Activated T-cell treated with anti-CD3 and anti-CD28 coated beads, Interleukin-2, amount 50 U/mL, for 1 hour (primary cell): Measurements from ENCODE around the gene ZNF839.

Source experiments
- DNase-seq: peaks from one replicate; pipeline ENCODE4 v3.0.0-alpha.2; 2020

ZNF839 gene

GRCh38 chr14:102389246-102389645 is 69.7 kb downstream of the ZNF839 start:
- DNase-seq, result no peak

GRCh38 chr14:102390064-102390855 is 70.7 kb downstream of the ZNF839 start:
- no peak for DNase-seq
